ENCODE results near the gene RNF130. TPM values are rescaled to one million over a fixed set of nuclear protein-coding genes. Genes with fewer than 3 reads are reported as not detected.

The RNF130 gene
- total and polyA plus RNA-seq, 9 of the 15 experiments (the other 6 are each of a cell fraction or from before 2014, with no cell fraction given) = 5.8 to 39.4 (median 27.1) TPM

GRCh38 chr5:179907556-179908324 is 163.8 kb downstream of the RNF130 start, which contains the start of gene TBC1D9B (continued):
- TF ChIP-seq ATF6 (CRISPR knock-in tag; IDR thresholded peaks at IDR 0.05) (no peak), POLR2H (tag; IDR thresholded peaks at IDR 0.05; ENCODE audit: low read depth) (no peak), PCBP1 (IDR thresholded peaks at IDR 0.05; ENCODE audit: low read depth, low read length, poor library complexity, severe bottlenecking) (no peak), ZNF217 (CRISPR knock-in tag; IDR thresholded peaks at IDR 0.05) (no peak), ZNF609 (CRISPR knock-in tag; IDR thresholded peaks at IDR 0.05; ENCODE audit: borderline replicate concordance) (no peak)
- TF ChIP-seq, protein P1, sequence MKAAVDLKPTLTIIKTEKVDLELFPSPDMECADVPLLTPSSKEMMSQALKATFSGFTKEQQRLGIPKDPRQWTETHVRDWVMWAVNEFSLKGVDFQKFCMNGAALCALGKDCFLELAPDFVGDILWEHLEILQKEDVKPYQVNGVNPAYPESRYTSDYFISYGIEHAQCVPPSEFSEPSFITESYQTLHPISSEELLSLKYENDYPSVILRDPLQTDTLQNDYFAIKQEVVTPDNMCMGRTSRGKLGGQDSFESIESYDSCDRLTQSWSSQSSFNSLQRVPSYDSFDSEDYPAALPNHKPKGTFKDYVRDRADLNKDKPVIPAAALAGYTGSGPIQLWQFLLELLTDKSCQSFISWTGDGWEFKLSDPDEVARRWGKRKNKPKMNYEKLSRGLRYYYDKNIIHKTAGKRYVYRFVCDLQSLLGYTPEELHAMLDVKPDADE (conservative IDR thresholded peaks at IDR 0.05; ENCODE audit: control insufficient read depth, low read depth, low read length) = peak; percentile 68; the same call in 1 of the 2 replicates
- TF ChIP-seq, protein P2, sequence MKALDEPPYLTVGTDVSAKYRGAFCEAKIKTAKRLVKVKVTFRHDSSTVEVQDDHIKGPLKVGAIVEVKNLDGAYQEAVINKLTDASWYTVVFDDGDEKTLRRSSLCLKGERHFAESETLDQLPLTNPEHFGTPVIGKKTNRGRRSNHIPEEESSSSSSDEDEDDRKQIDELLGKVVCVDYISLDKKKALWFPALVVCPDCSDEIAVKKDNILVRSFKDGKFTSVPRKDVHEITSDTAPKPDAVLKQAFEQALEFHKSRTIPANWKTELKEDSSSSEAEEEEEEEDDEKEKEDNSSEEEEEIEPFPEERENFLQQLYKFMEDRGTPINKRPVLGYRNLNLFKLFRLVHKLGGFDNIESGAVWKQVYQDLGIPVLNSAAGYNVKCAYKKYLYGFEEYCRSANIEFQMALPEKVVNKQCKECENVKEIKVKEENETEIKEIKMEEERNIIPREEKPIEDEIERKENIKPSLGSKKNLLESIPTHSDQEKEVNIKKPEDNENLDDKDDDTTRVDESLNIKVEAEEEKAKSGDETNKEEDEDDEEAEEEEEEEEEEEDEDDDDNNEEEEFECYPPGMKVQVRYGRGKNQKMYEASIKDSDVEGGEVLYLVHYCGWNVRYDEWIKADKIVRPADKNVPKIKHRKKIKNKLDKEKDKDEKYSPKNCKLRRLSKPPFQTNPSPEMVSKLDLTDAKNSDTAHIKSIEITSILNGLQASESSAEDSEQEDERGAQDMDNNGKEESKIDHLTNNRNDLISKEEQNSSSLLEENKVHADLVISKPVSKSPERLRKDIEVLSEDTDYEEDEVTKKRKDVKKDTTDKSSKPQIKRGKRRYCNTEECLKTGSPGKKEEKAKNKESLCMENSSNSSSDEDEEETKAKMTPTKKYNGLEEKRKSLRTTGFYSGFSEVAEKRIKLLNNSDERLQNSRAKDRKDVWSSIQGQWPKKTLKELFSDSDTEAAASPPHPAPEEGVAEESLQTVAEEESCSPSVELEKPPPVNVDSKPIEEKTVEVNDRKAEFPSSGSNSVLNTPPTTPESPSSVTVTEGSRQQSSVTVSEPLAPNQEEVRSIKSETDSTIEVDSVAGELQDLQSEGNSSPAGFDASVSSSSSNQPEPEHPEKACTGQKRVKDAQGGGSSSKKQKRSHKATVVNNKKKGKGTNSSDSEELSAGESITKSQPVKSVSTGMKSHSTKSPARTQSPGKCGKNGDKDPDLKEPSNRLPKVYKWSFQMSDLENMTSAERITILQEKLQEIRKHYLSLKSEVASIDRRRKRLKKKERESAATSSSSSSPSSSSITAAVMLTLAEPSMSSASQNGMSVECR (CRISPR knock-in tag; IDR thresholded peaks at IDR 0.05) = peak; percentile 45; the same call in 1 of the 2 replicates
- TF ChIP-seq, protein P3, sequence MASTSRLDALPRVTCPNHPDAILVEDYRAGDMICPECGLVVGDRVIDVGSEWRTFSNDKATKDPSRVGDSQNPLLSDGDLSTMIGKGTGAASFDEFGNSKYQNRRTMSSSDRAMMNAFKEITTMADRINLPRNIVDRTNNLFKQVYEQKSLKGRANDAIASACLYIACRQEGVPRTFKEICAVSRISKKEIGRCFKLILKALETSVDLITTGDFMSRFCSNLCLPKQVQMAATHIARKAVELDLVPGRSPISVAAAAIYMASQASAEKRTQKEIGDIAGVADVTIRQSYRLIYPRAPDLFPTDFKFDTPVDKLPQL (IDR thresholded peaks at IDR 0.05; ENCODE audit: extremely low read depth, insufficient read length) = no peak
